HCT116 (cell line): ENCODE data around the gene STAC2. TPM values are rescaled to one million over a fixed set of nuclear protein-coding genes. Genes with fewer than 3 reads are reported as not detected.
A peak's percentile ranks its signal among the peaks of the same experiment; 100 is the strongest.

ENCODE experiments used
- ATAC-seq: fragments of 200-7000 bp; cut with Tn5 transposase; 2 replicates; pipeline ENCODE4 v1.9.1; 2020; ENCODE audit warnings: mild to moderate bottlenecking, moderate library complexity
- BruUV-seq: library from RNA; stranded (reverse); fragments of 400-500 nt; replicated peaks from 2 replicates; lab custom pipeline; 2021; lab: Mats Ljungman, UMichigan
- CTCF ChIA-PET: fragments of 300-600 bp; sonication (Branson Sonifier 250); formaldehyde crosslinking; loops from one replicate; lab custom pipeline; 2021; ENCODE audit warnings: antibody characterized with exemption; lab: Charles Lee
- POLR2A ChIA-PET: fragments of 300-600, 350-600 bp; sonication (Branson Sonifier 250); formaldehyde crosslinking; loops from one replicate; lab custom pipeline; 2021; ENCODE audit warnings: antibody characterized with exemption; lab: Charles Lee
- RAD21 ChIA-PET, 2 experiments: fragments of 300-600 bp; sonication (Branson Sonifier 250); formaldehyde crosslinking; loops; one replicate each; lab custom pipeline; 2023; ENCODE audit warnings: low total read pairs in 2 of 2; ENCODE audit not compliant: uncharacterized antibody in 2 of 2, unreplicated experiment in 2 of 2, low non-redundant PET in 1 of 2; lab: Charles Lee
- DNase-seq: peaks from one replicate; pipeline ENCODE4 v3.0.0-alpha.2; 2010; ENCODE audit warnings: low read depth, low spot score
- H2AFZ ChIP-seq: fragments of 200-600 bp; shearing (Covaris generic), sonication (generic); 2 replicates; pipeline ENCODE4 v1.6.1; 2017; ENCODE audit warnings: low read depth, mixed run types, mixed read lengths, antibody characterized with exemption, low read length; ENCODE audit not compliant: poor library complexity, severe bottlenecking
- H3K27ac ChIP-seq: 2 replicates; pipeline ENCODE4 v1.5.1; 2012; ENCODE audit warnings: low read depth, low read length
- H3K27me3 ChIP-seq: fragments of 200-600 bp; sonication (generic); 2 replicates; pipeline ENCODE4 v1.6.1; 2016; ENCODE audit warnings: mixed run types, low read length, mixed read lengths; ENCODE audit not compliant: insufficient read depth
- H3K36me3 ChIP-seq, 2 experiments: fragments of 200-500 bp in 1 of 2; fragments of 200-600 bp in 1 of 2; sonication (Bioruptor generic) in 1 of 2; sonication (generic) in 1 of 2; 2 replicates each; pipeline versions ENCODE4 v1.5.1 to v1.6.1; 2014 to 2016; ENCODE audit warnings: low read length in 2 of 2, inconsistent platforms in 1 of 2, mixed read lengths in 1 of 2, mixed run types in 1 of 2; ENCODE audit not compliant: insufficient read depth in 2 of 2, control insufficient read depth in 1 of 2
- H3K4me1 ChIP-seq, 2 experiments: fragments of 200-600 bp in 1 of 2; sonication (generic) in 1 of 2; 2 replicates each; pipeline versions ENCODE4 v1.5.1 to v1.6.1; 2012 to 2017; ENCODE audit warnings: low read length in 2 of 2, inconsistent platforms in 1 of 2, mild to moderate bottlenecking in 1 of 2, mixed read lengths in 1 of 2, mixed run types in 1 of 2, moderate library complexity in 1 of 2; ENCODE audit not compliant: insufficient read depth in 2 of 2, control insufficient read depth in 1 of 2
- H3K4me2 ChIP-seq: fragments of 200-600 bp; sonication (generic); 2 replicates; pipeline ENCODE4 v1.6.1; 2017; ENCODE audit warnings: mixed run types, low read length, mixed read lengths
- H3K4me3 ChIP-seq, 2 experiments: fragments of 200-600 bp in 1 of 2; sonication (generic) in 1 of 2; replicated peaks in 1 of 2; 2 replicates each; pipeline ENCODE4 v1.5.1; 2011 to 2016; ENCODE audit warnings: low read length in 2 of 2, control low read depth in 1 of 2, low read depth in 1 of 2, mild to moderate bottlenecking in 1 of 2, mixed read lengths in 1 of 2, mixed run types in 1 of 2
- H3K79me2 ChIP-seq: fragments of 200-600 bp; sonication (generic); 2 replicates; pipeline ENCODE4 v1.6.1; 2017; ENCODE audit warnings: mild to moderate bottlenecking, mixed run types, low read length, moderate library complexity, mixed read lengths; ENCODE audit not compliant: insufficient read depth
- H3K9ac ChIP-seq: fragments of 200-600 bp; sonication (generic); 2 replicates; pipeline ENCODE4 v1.6.1; 2016; ENCODE audit warnings: low read length, mixed read lengths
- H3K9me2 ChIP-seq: fragments of 200-600 bp; sonication (generic), shearing (Covaris generic); 2 replicates; pipeline ENCODE4 v1.6.1; 2017; ENCODE audit warnings: mixed run types, mild to moderate bottlenecking, moderate library complexity; ENCODE audit not compliant: insufficient read depth
- H3K9me3 ChIP-seq, 2 experiments: fragments of 200-500 bp in 1 of 2; fragments of 200-600 bp in 1 of 2; sonication (Bioruptor generic) in 1 of 2; sonication (generic) in 1 of 2; 2 replicates each; pipeline ENCODE4 v1.6.1; 2014 to 2017; ENCODE audit warnings: low read length in 2 of 2, mixed read lengths in 2 of 2, inconsistent platforms in 1 of 2, low read depth in 1 of 2, mild to moderate bottlenecking in 1 of 2, mixed run types in 1 of 2, moderate library complexity in 1 of 2; ENCODE audit not compliant: control insufficient read depth in 1 of 2, insufficient read depth in 1 of 2
- H4K20me1 ChIP-seq: fragments of 200-600 bp; sonication (generic), shearing (Covaris generic); 2 replicates; pipeline ENCODE4 v1.6.1; 2017; ENCODE audit warnings: mixed run types, mild to moderate bottlenecking, moderate library complexity; ENCODE audit not compliant: insufficient read depth
- EGR1 ChIP-seq: IDR thresholded peaks from 2 replicates; pipeline ENCODE4 v1.6.1; 2012; ENCODE audit warnings: low read depth
- ELF1 ChIP-seq: IDR thresholded peaks from 2 replicates; pipeline ENCODE4 v1.6.1; 2012; ENCODE audit warnings: low read depth, borderline replicate concordance
- EZH2phosphoT487 ChIP-seq: fragments of 200-600 bp; IDR thresholded peaks from 2 replicates; pipeline ENCODE4 v1.6.1; 2018; ENCODE audit warnings: antibody characterized with exemption, borderline replicate concordance
- FOSL1 ChIP-seq: IDR thresholded peaks from 2 replicates; pipeline ENCODE4 v1.6.1; 2012; ENCODE audit warnings: low read depth
- JUND ChIP-seq: IDR thresholded peaks from 2 replicates; pipeline ENCODE4 v1.6.1; 2012
- POLR2A ChIP-seq: IDR thresholded peaks from 2 replicates; pipeline ENCODE4 v1.7.0; 2011; ENCODE audit warnings: borderline replicate concordance; ENCODE audit not compliant: insufficient read depth, insufficient read length; ENCODE audit errors: extremely low read depth
- RAD21 ChIP-seq: IDR thresholded peaks from 2 replicates; pipeline ENCODE4 v1.6.1; 2012; ENCODE audit warnings: low read depth, mild to moderate bottlenecking
- SP1 ChIP-seq: IDR thresholded peaks from 2 replicates; pipeline ENCODE4 v1.6.1; 2012; ENCODE audit warnings: low read depth
- SRF ChIP-seq: IDR thresholded peaks from 2 replicates; pipeline ENCODE4 v1.6.1; 2012; ENCODE audit warnings: low read depth
- TCF7L2 ChIP-seq: IDR thresholded peaks from 2 replicates; pipeline ENCODE4 v1.7.0; 2011; ENCODE audit warnings: borderline replicate concordance, inconsistent platforms; ENCODE audit not compliant: insufficient read depth, insufficient read length; ENCODE audit errors: extremely low read depth
- ZFX ChIP-seq: fragments of 450-650 bp; IDR thresholded peaks from 2 replicates; pipeline ENCODE4 v1.6.1; 2017
- intact Hi-C: fragments of 100-400 bp; cut with micrococcal nuclease; formaldehyde crosslinking; loops from 2 replicates; pipeline ENCODE4 v1.10.0; 2022
- total RNA-seq: library from RNA; stranded (reverse); gene quantifications from one replicate; pipeline ENCODE4 v1.2.1, GENCODE V29; 2021; ENCODE audit not compliant: unreplicated experiment

Gene STAC2
- total RNA-seq, 1 experiment from 2014 or later = not detected

DNA sequence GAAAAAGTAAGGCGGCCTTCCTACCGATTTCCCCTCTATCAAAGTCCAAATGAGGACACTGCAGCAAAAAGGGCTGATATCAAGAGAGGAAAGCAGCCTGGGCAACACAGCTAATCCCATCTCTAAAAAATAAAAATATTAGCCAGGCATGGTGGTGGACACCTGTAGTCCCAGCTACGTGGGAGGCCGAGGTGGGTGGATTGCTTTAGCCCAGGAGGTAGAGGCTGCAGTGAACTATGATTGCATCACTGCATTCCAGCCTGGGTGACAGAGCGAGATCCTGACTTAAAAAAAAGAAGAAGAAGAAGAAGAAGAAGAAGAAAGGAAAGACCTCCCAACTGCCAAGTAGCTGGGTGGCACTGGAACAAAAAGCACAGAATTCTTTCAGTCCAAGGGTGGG lies 42.7 kb downstream of the STAC2 start (continued):
- TF ChIP-seq EGR1 (no peak), POLR2A (no peak), EZH2phosphoT487 (no peak), SRF (no peak), ZFX (no peak), ELF1 (no peak)

DNA sequence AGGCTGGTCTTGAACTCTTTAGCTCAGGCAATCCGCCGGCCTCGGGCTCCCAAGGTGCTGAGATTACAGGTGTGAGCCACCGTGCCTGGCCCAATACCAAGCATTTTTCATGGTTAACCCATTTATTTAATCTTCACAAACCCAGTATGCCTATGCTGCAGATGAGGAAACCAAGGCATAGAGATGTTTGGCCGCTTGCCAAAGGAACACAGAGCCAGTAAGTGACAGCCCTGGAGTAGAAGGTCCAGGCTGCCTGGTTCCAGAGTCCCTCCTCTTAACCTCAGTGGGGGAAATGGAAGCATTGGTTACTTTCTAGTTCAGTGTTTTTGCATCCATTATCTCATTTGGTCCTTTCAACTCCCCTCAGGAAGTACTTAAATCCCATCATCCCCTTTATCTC lies 44.4 kb downstream of the STAC2 start:
- H3K9ac ChIP-seq = no peak overlapping the region
- intact Hi-C loops = no loop called here
- DNase-seq (no peak), ATAC-seq (no peak)
- peaks cover 5 to 15% of the 10 kb centered on the region in 2 experiments; a peak in 3 of 4 replicates for H3K4me1 ChIP-seq
- no TSS peak for BruUV-seq
- ChIA-PET CTCF (no interaction called here), POLR2A (no interaction called here), RAD21 (no interaction called here)
- H2AFZ ChIP-seq = no peak overlapping the region
- H4K20me1 ChIP-seq = no peaks in the 10 kb centered on the region
- no peak overlapping the region for H3K27ac ChIP-seq
- H3K9me2 ChIP-seq = no peaks in the 10 kb centered on the region
- no peak overlapping the region for H3K4me2 ChIP-seq
- H3K36me3 ChIP-seq = peaks cover 6 to 25% of the 10 kb centered on the region in 2 experiments; a peak in 3 of 4 replicates
- no peaks in the 10 kb centered on the region for H3K79me2 ChIP-seq
- TF ChIP-seq SP1 (no peak), TCF7L2 (no peak)
- H3K27me3 ChIP-seq = no peaks in the 10 kb centered on the region
- H3K4me3 ChIP-seq = no peak overlapping the region
- no peaks in the 10 kb centered on the region for H3K9me3 ChIP-seq

GRCh38 chr17:39178536-39178935 lies 47.2 kb downstream of the STAC2 start:
- ChIA-PET RAD21 (no interaction called here), POLR2A (interaction anchor here (0.5 kb wide), 1 partner anchor 308 kb away, joined by 4 read pairs; no protein-coding TSS in a partner anchor), CTCF (interaction anchor here (1.7 kb wide), 1 partner anchor 195 kb away, joined by 4 read pairs; no protein-coding TSS in a partner anchor)
- H3K36me3 ChIP-seq = peaks cover 5 to 12% of the 10 kb centered on the region in 2 experiments; a peak in 3 of 4 replicates
- H2AFZ ChIP-seq = no peak overlapping the region
- H3K9me3 ChIP-seq = no peaks in the 10 kb centered on the region
- H3K79me2 ChIP-seq = no peaks in the 10 kb centered on the region
- no peak overlapping the region for H3K27ac ChIP-seq
- peak overlapping the region; percentile 51 for H3K4me2 ChIP-seq
- no TSS peak for BruUV-seq
- H3K27me3 ChIP-seq = no peaks in the 10 kb centered on the region
- H3K9me2 ChIP-seq = no peaks in the 10 kb centered on the region
- peak; percentile 44; the same call in 1 of the 2 replicates for TF ChIP-seq FOSL1
- TF ChIP-seq POLR2A = no peak
- TF ChIP-seq RAD21 = no peak
- no peak for TF ChIP-seq JUND
- intact Hi-C loops = no loop called here
- H3K4me3 ChIP-seq = no peak overlapping the region
- ATAC-seq (peak; percentile 52), DNase-seq (peak; percentile 18)
- peak overlapping the region; percentile 19 for H3K9ac ChIP-seq
- H4K20me1 ChIP-seq = no peaks in the 10 kb centered on the region
- H3K4me1 ChIP-seq = peaks cover 5 to 27% of the 10 kb centered on the region in 2 experiments; a peak in 3 of 4 replicates
